GM19324 (cell line): Measurements from ENCODE around the gene USP24.
A peak's percentile ranks its signal among the peaks of the same experiment; 100 is the strongest.
"Not testable (repeated sequence)": the region's sequence is repeated elsewhere in the genome, so short reads cannot be mapped to it uniquely, and the experiment has no call there.

Source experiments
- ATAC-seq: cut with Tn5 transposase; IDR thresholded peaks from one replicate; pipeline ENCODE4 v1.9.1; 2021; ENCODE audit warnings: mild to moderate bottlenecking, moderate library complexity; ENCODE audit not compliant: unreplicated experiment, low FRiP score

Gene USP24

DNA sequence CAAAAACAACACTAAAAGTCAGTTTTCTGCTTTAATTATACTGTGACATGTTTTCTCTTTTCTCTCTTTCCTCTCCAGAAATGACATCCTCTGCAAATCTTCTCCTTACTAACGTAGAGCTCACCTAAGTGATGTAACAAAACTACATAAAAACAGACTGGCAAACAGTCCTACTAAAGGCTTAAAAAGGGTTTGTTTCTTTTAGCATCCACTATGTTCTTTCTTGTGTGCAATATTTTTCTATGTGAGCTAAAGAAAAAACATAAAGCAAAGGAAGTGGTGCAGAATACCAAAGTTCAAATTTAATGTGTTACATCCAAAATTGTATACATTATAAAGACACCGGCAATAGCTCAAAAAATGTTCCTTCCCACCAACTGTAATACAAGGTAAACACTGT lies 14.5 kb downstream of the USP24 start:
- no peak for ATAC-seq

- ATAC-seq = not testable (repeated sequence)
Measured at GRCh38 chr1:55199735-55200134, 15.4 kb downstream of the USP24 start.

DNA sequence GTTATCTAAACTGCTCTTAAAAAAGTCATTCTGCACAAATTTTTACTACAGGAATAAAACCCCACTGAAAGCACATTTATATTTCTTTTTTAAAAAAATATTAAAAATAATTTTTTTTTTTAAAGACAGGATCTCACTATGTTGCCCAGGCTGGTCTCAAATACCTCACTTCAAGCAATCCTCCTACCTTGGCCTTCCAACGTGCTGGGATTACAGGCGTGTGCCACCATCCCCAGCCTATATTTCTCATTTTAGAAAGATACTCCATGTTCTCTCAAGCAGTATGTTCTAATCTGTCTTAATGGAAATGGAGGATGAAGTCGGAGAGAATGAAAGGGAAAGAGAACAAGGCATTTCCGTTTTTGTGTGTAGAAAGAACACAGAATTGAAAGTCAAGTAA lies 17.1 kb downstream of the USP24 start:
- ATAC-seq = no peak

- no peak for ATAC-seq
Measured at GRCh38 chr1:55197099-55197498, 18.1 kb downstream of the USP24 start.

DNA sequence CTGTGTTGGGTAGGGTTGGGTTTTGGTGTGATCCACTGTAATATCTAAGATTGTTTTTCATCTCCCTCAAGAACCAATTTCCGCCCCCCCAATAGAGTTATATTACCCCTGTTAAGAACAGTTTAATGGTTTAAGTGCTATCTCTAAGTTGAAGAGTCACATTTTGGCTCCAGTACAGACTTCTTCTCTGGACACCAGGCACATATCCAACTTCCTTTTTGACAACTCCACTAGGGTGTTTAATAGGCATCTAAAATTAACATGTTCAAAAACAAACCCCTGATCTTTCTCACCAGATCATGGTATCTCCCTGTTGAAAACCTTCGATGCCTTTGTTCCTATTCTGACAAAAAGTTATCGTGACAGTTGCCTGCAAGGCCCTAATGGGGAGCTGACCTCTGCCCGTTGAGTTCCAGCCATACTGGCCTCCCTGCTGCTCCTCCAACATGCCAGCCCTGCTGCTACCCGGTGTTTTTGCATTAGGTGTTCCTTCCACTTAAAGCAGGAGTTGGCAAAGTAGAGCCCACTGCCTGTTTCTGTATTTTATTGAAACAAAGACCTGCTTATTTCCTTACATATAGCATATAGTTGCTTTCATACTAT lies 18.6 kb downstream of the USP24 start:
- ATAC-seq = no peak

DNA sequence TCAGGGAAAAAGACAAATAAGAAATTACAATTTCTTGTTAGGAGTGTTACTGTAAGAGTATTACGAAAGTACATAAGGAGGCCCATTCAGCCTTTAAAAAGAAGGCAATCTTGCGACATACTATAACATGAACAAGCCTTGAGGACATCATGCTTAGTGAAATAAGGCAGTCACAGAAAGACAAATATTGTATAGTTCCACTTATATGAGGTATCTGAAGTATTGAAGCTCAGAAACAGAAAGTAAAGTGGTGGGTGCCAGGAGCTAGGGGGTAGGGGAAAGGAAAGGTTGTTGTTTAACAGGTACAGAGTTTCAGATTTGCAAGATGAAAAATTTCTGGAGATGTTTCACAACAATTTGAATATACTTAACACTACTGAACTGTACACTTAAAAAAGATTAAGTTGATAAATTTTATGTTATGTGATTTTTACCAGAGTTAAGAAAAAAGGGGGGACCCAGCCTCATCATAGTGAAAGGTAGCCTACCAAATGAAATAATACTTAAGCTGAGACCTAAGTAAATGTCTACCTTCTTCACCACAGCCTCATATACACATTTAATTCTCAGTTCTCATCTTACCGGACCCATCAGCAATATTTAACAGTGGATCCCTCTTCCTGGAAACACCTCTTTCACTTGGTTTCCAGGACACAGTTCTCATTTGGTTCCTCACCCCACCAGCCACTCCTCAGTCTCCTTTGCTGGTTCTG lies 19.5 kb downstream of the USP24 start:
- peak; percentile 44 for ATAC-seq

DNA sequence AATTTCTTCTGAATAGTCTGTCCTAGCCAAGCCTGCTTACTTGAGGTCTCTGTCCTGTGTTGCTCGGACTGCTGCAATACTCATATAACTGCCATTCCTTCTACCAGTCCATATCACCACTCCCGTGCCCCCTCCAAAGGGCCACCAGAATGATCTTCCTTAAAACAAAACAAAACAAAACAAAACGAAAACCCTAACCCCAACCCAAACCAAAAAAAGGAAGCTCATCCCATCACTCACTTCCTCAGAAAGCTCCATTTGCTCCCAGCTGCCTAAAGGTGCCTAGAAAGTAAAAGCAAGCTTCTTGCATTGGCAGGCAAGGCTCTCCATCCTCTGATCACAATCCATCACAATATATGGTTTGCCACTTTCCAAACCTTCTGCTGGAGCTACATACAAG lies 20.3 kb downstream of the USP24 start:
- no peak for ATAC-seq

DNA sequence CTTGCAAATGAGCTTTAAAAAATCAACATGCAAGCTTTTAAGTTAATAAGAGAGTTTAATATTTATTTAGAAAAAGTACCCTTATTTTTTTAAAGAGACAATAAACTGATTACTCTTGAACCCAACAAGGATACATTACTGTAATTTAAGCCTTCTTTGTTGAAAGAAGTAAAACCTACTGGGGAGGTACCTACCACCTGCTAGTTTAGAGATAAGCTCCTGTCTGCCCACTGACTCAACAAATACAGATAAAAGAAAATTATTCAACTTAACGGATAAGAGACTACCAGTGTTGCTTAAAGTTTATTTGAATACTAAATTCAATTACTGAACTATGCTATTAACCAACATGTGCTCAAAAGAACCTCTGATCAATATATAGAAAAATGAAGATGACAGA lies 23.1 kb downstream of the USP24 start:
- ATAC-seq = no peak

DNA sequence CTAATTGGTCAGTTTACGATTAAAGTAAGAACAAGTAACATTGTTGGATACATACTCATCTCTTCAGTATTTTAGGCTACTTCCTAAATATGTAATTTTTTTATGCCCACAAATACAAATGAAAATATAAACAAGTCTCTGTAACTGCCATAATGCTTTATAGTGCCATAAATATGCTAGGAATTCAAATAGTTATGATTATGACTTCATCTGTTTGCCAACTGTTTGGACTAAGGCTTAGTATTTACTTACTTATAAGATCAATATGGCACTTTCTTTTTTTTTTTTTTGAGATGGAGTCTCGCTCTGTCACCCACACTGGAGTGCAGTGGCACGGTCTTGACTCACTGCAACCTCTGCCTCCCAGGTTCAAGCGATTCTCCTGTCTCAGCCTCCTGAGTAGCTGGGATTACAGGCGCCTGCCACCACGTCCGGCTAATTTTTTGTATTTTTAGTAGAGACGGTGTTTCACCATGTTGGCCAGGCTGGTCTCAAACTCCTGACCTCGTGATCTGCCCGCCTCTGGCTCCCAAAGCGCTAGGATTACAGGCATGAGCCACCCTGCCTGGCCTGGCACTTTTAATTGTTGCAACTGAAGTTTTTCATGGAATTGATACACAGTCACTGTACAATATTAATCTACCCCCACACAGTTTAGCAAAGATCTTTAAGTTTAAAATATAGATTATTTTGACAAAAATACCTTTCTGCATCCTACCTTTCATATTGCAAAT lies 23.8 kb downstream of the USP24 start:
- ATAC-seq = not testable (repeated sequence)

DNA sequence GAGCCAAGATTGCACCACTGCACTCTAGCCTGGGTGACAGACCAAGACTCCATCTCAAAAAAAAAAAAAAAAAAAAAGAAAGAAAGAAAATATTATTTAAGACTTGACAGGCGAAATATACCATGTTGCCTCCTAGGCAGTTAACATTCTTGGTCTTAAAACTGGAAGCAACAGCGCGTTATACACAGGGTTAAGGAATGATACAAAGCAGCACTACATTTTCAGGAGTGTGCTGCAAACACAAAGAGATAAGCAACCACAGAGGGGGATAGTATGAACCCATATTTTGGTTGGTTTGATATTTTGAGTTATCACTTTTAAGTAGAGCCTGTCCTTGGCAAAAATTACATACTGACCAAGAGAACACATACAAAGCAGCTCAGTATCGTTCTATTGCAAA lies 25.1 kb downstream of the USP24 start:
- no peak for ATAC-seq

DNA sequence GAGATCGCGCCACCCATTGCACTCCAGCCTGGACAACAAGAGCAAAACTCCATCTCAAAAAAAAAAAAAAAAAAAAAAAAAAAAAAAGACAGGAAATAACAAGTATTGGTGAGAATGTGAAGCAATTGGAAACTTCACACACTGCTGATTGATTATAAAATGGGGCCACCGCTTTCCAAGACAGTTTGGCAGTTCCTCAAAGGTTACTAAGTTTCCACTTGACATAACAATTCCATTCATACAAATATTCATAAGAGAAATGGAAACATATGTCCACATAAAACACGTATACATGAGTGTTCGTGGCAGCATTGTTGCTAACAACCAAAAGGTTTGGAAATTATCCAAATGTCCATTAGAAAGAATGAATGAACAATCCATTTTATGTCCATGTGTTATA lies 26.3 kb downstream of the USP24 start:
- no peak for ATAC-seq

DNA sequence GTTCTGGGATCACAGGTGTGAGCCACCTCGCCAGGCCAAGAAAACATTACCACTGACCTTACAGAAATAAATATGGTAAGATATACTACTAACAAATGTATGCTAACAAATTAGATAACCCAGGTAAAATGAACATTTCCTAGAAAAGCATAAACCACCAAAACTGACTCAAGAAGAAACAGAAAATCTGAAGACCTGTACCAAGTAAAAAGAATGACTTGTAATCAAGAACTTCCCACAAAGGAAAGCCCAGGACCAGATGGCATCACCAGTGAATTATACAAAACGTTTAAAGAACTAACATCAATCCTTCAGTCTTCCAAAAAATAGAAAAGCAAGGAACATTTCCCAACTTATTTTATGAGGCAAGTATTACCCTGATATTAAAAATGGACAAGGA lies 29.3 kb downstream of the USP24 start:
- no peak for ATAC-seq

- no peak for ATAC-seq
Measured at GRCh38 chr1:55184859-55185258, 30.3 kb downstream of the USP24 start.

GRCh38 chr1:55181666-55182065 lies 33.5 kb downstream of the USP24 start:
- no peak for ATAC-seq

- ATAC-seq = no peak
Measured at GRCh38 chr1:55180075-55180670, 35.0 kb downstream of the USP24 start.

GRCh38 chr1:55179177-55179835 lies 35.9 kb downstream of the USP24 start:
- no peak for ATAC-seq

GRCh38 chr1:55172687-55173086 lies 42.5 kb downstream of the USP24 start:
- no peak for ATAC-seq

GRCh38 chr1:55172272-55172671 lies 42.9 kb downstream of the USP24 start:
- ATAC-seq = no peak

- no peak for ATAC-seq
Measured at GRCh38 chr1:55171694-55172093, 43.5 kb downstream of the USP24 start.

DNA sequence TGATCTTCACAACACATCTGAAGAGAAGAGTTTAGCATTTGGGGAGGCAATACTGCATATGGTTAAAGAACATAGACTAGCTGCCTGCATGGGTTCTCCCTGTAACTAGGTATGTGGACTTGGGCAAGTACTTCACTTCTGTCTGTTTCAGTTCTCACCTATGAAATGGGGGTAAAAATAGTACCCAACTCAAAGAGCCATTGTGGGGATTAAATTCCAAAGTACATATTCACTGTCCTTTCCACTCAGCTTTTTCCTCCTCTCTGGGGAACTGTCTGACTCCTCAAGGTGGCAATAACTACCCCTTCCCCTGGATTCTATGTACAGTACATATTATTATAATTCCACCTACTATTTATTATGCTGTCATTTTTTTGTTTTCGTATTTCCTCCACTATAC lies 44.7 kb downstream of the USP24 start:
- no peak for ATAC-seq

- ATAC-seq = no peak
Measured at GRCh38 chr1:55169126-55169525, 46.0 kb downstream of the USP24 start.
